Epithelial cell of umbilical artery (primary cell): ENCODE results near the gene S100B. TPM values are rescaled to one million over a fixed set of nuclear protein-coding genes. Genes with fewer than 3 reads are reported as not detected.

Experiments
- total RNA-seq: library from RNA; depleted of rRNA; stranded (reverse); fragments of >200 nt; gene quantifications from 2 replicates; pipeline ENCODE4 v1.2.3, GENCODE V29; 2014

The S100B gene
- not detected in 2 replicates for total RNA-seq

DNA sequence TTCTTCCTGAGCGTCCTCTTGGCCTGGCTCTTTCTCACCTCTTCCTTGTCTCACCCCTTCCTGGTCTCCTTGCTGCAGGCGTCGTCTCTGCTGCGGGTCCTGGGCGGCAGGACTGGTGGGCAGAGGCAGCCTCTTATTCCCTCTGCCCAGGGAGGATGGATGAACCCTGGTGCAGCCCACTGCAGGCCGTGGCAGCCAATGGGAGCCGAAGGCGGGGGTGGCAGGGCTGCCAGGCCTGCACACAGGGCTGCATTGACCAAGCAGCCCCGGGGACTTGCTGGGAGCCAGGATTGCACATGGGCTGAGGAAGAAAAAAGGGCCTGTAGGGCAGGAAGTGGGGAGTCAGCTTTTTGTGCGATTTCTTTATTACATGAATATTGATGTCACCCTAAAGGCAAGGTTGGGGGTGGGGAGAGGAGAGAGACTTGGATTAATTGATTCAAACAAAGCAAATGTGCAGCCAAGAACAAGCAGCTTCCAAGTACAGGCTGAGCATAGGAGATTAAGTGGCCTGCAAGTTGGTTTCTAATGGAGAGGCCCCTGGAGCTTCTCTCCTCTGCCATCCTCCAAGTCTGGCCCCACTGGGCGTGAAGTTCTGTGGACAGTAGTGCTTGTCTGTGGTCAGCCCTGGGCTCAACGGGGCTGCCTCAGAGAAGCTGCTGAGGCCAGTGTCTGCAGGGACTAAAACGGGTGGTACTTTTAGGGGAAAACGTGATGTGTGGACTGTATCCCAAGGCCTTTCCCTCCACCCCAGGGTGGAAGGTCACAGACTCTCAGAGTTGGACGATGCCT, at the start of gene S100B:
Gene S100B, minus strand, starts transcription at position 108 of the 792 bp plus-strand sequence. CDS start 2,667 bp downstream, outside the sequence.

DNA sequence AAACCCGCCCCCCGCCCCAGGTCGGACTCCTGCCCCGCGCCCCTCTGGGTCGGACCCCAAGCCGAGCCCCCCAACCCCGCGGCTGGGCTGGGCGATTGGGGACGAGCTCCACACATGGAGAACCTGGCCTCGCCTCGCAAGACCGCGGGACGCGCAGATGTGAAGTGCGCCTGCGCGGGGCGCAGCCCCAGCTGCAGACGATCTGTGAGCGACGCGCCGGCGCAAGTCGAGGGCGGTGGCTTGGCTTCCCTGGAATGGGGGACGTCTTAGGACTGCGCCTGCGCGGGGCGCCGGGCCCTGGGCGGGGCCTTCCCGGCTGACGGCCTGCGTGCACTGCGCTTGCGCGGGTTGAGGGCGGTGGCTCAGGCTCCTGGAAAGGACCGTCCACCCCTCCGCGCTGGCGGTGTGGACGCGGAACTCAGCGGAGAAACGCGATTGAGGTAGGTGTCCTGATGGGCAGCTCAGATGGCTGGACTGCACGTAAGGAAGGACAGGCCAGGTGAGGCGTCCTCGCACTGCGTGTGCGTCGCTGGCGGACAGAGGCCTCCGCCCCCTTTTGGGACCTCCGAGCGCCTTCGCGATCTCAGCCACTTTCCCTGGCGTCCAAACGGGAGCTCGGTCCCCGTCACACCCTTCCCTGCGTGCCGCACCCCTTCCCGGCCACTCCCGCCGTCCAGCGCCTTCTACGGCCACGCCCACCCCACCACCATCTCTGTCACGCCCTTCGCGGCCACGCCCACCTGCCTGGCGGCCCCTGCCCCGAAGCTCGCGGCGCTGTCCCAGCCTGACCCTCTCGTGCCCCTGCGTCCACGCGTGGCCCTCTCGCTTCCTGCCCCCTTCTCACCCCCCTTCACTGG, 30.7 kb upstream of the S100B start, which contains the start of gene PRMT2:
Gene PRMT2, plus strand, starts transcription at position 351 of the 857 bp plus-strand sequence. CDS start 1,278 bp downstream, outside the sequence.

Other genes starting within 250 kb of the S100B start
- 18.8 and 28.7 TPM in 2 replicates for gene DIP2A, start 146.2 kb downstream of the S100B start, total RNA-seq
- 126 and 148 TPM in 2 replicates for gene PRMT2, start 30.6 kb upstream of the S100B start, total RNA-seq